ENCODE measurements around the gene DPEP2NB.

- TF ChIP-seq REST (IDR thresholded peaks at IDR 0.05; ENCODE audit: insufficient read depth in 1 of 2, low read depth in 2 of 2, low read length in 2 of 2) (no peak), SIN3A (IDR thresholded peaks at IDR 0.05; ENCODE audit: borderline replicate concordance, insufficient read depth, low read length) (no peak), POLR2AphosphoS5 (IDR thresholded peaks at IDR 0.05; ENCODE audit: low read depth, low read length) (no peak)
Observed at GRCh38 chr16:68000450-68000849, 15.3 kb downstream of the DPEP2NB start.
